Cardiac muscle cell (in vitro differentiated cells and primary cell): Measurements from ENCODE around the gene SLCO1A2. TPM values are rescaled to one million over a fixed set of nuclear protein-coding genes. Genes with fewer than 3 reads are reported as not detected.
A peak's percentile ranks its signal among the peaks of the same experiment; 100 is the strongest.

Source experiments
- DNase-seq, 2 donors: peaks; one replicate each; pipeline versions ENCODE4 v3.0.0 to v3.0.0-alpha.2; 2010 to 2017; ENCODE audit warnings: low read depth in 1 of 2, low spot score in 1 of 2
- H3K27ac ChIP-seq: fragments of 200-600 bp; sonication (generic); 2 replicates; pipeline ENCODE4 v1.5.1; 2016
- H3K27me3 ChIP-seq: fragments of 200-600 bp; sonication (generic); 2 replicates; pipeline ENCODE4 v1.6.0; 2016; ENCODE audit warnings: control low read depth
- H3K36me3 ChIP-seq: fragments of 200-600 bp; sonication (generic); 2 replicates; pipeline ENCODE4 v1.5.1; 2016; ENCODE audit warnings: control low read depth
- H3K4me1 ChIP-seq: fragments of 200-600 bp; sonication (generic); 2 replicates; pipeline ENCODE4 v1.8.1; 2017; ENCODE audit warnings: low read depth, mild to moderate bottlenecking, mixed run types
- H3K4me3 ChIP-seq: fragments of 200-600 bp; sonication (generic); 2 replicates; pipeline ENCODE4 v1.5.1; 2016; ENCODE audit warnings: mild to moderate bottlenecking
- H3K9me3 ChIP-seq: fragments of 200-600 bp; sonication (generic); 2 replicates; pipeline ENCODE4 v1.5.1; 2017; ENCODE audit warnings: low read depth, mild to moderate bottlenecking, control low read depth
- polyA plus RNA-seq: library from polyadenylated mRNA; unstranded; fragments of >200 nt; fragmentation: Nextera tagmentation; extraction: Ambion mirVana; gene quantifications from 2 replicates; pipeline ENCODE4 v1.2.1, GENCODE V29; 2016
- total RNA-seq: library from RNA; depleted of rRNA; stranded (reverse); fragments of >200 nt; gene quantifications from 2 replicates; pipeline ENCODE4 v1.2.3, GENCODE V29; 2016
- TF ChIP-seq, protein P1 (sequence below): IDR thresholded peaks from 2 replicates; pipeline ENCODE4 v1.5.1; 2012; ENCODE audit warnings: low read depth, mild to moderate bottlenecking, low read length

The SLCO1A2 gene
- total and polyA plus RNA-seq, 2 experiments from 2014 or later = 1.8 to 1.9 TPM

DNA sequence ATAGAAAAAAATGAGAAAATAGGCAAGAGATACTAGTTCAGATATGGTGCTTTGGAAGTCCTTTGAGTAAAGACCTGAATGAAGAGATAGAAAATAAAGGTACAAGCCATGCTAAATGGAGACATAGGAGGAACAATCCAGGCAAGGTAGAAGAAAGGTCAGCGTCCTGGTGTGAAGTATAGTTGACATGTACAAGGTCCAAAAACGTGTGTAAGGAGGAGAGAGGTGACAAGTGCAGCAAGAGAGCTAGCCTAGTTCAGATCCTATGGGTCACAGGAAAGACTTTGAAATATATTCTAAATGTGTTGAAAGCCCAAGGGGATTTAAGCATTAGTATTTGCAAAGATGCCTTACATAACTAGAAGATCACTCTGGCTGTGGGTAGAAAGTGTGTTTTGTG is 115.5 kb downstream of the SLCO1A2 start:
- Histone ChIP-seq H3K36me3 (no peaks in the 10 kb centered on the region), H3K4me3 (no peak overlapping the region), H3K4me1 (no peaks in the 10 kb centered on the region), H3K27me3 (no peaks in the 10 kb centered on the region), H3K27ac (no peak overlapping the region), H3K9me3 (no peaks in the 10 kb centered on the region)
- TF ChIP-seq, protein P1, sequence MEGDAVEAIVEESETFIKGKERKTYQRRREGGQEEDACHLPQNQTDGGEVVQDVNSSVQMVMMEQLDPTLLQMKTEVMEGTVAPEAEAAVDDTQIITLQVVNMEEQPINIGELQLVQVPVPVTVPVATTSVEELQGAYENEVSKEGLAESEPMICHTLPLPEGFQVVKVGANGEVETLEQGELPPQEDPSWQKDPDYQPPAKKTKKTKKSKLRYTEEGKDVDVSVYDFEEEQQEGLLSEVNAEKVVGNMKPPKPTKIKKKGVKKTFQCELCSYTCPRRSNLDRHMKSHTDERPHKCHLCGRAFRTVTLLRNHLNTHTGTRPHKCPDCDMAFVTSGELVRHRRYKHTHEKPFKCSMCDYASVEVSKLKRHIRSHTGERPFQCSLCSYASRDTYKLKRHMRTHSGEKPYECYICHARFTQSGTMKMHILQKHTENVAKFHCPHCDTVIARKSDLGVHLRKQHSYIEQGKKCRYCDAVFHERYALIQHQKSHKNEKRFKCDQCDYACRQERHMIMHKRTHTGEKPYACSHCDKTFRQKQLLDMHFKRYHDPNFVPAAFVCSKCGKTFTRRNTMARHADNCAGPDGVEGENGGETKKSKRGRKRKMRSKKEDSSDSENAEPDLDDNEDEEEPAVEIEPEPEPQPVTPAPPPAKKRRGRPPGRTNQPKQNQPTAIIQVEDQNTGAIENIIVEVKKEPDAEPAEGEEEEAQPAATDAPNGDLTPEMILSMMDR = no peak
- peak in 1 of 2 donors; percentile 3 for DNase-seq

Other genes starting within 250 kb of the SLCO1A2 start
- not detected in 2 replicates for gene SLCO1B1, start 203.7 kb downstream of the SLCO1A2 start, total RNA-seq
- not detected in 2 replicates for gene SLCO1B1, start 203.7 kb downstream of the SLCO1A2 start, polyA plus RNA-seq
- 0.09 and 0.14 TPM in 2 replicates for gene IAPP, start 38.0 kb upstream of the SLCO1A2 start, total RNA-seq
- not detected in 2 replicates for gene IAPP, start 38.0 kb upstream of the SLCO1A2 start, polyA plus RNA-seq
- 2.2 and 4.3 TPM in 2 replicates for gene PYROXD1, start 102.7 kb upstream of the SLCO1A2 start, total RNA-seq
- 3.6 and 4.4 TPM in 2 replicates for gene PYROXD1, start 102.7 kb upstream of the SLCO1A2 start, polyA plus RNA-seq
- gene RECQL, start 166.7 kb upstream of the SLCO1A2 start, total RNA-seq = 13.6 and 17.0 TPM in 2 replicates
- gene RECQL, start 166.7 kb upstream of the SLCO1A2 start, polyA plus RNA-seq = 11.8 and 14.7 TPM in 2 replicates
- 7.9 and 9.0 TPM in 2 replicates for gene GOLT1B, start 166.9 kb upstream of the SLCO1A2 start, total RNA-seq
- gene GOLT1B, start 166.9 kb upstream of the SLCO1A2 start, polyA plus RNA-seq = 13.1 and 18.9 TPM in 2 replicates
- 1.5 and 3.0 TPM in 2 replicates for gene SPX, start 191.4 kb upstream of the SLCO1A2 start, total RNA-seq
- 1.1 and 2.4 TPM in 2 replicates for gene SPX, start 191.4 kb upstream of the SLCO1A2 start, polyA plus RNA-seq